Activated CD8-positive, alpha-beta T cell treated with anti-CD3 and anti-CD28 coated beads for 36 hours (primary cell): ENCODE data around the gene ZP3. TPM values are rescaled to one million over a fixed set of nuclear protein-coding genes. Genes with fewer than 3 reads are reported as not detected.
"Not testable (repeated sequence)": the region's sequence is repeated elsewhere in the genome, so short reads cannot be mapped to it uniquely, and the experiment has no call there.

Experiments used
- ATAC-seq: fragments of 200-7000 bp; cut with Tn5 transposase; one replicate; pipeline ENCODE4 v1.10.0; 2021; ENCODE audit warnings: mild to moderate bottlenecking, moderate library complexity
- CTCF ChIA-PET: fragments of 350-600 bp; sonication (Branson Sonifier 250); formaldehyde crosslinking; loops from one replicate; lab custom pipeline; 2021; ENCODE audit warnings: antibody characterized with exemption; lab: Charles Lee
- POLR2A ChIA-PET: fragments of 350-600 bp; sonication (Branson Sonifier 250); formaldehyde crosslinking; loops from one replicate; lab custom pipeline; 2021; ENCODE audit warnings: antibody characterized with exemption; lab: Charles Lee
- DNase-seq: peaks from one replicate; pipeline ENCODE4 v3.0.0-alpha.2; 2020
- H3K27ac Mint-ChIP-seq: one replicate; pipeline ENCODE4 v1.8.0; 2021; ENCODE audit warnings: mild to moderate bottlenecking, mixed read lengths
- H3K27me3 Mint-ChIP-seq: one replicate; pipeline ENCODE4 v1.8.0; 2021; ENCODE audit warnings: mixed read lengths
- H3K36me3 Mint-ChIP-seq: one replicate; pipeline ENCODE4 v1.8.0; 2021; ENCODE audit warnings: low read depth, mixed read lengths
- H3K4me1 Mint-ChIP-seq: one replicate; pipeline ENCODE4 v1.8.0; 2021; ENCODE audit warnings: low read depth, mixed read lengths
- H3K4me3 Mint-ChIP-seq: one replicate; pipeline ENCODE4 v1.8.0; 2021; ENCODE audit warnings: mild to moderate bottlenecking, moderate library complexity, mixed read lengths
- H3K9me3 Mint-ChIP-seq: one replicate; pipeline ENCODE4 v1.8.0; 2021; ENCODE audit warnings: mixed read lengths
- CTCF ChIP-seq: fragments of 200-600 bp; IDR thresholded peaks from one replicate; pipeline ENCODE4 v1.8.0; 2022; ENCODE audit warnings: antibody characterized with exemption, mild to moderate bottlenecking
- intact Hi-C: fragments of 100-400 bp; cut with micrococcal nuclease; formaldehyde crosslinking; loops from one replicate; pipeline ENCODE4 v1.10.0; 2022
- total RNA-seq, 2 experiments: library from RNA; stranded (reverse); gene quantifications; one replicate each; pipeline ENCODE4 v1.2.3, GENCODE V29; 2021

Gene ZP3
- total RNA-seq, 2 experiments from 2014 or later, result 12.2 to 13.4 TPM

GRCh38 chr7:76423666-76424412, 911 bp upstream of the ZP3 start:
- POLR2A ChIA-PET, result interaction anchor here (0.8 to 1.1 kb wide), 2 partner anchors 12 to 60 kb away, joined by 3 read pairs; no protein-coding TSS in a partner anchor
- H3K4me1 Mint-ChIP-seq, result no peaks in the 10 kb centered on the region
- no peak overlapping the region for H3K4me3 Mint-ChIP-seq
- CTCF ChIA-PET, result no interaction called here
- no peak for TF ChIP-seq CTCF
- no peak for ATAC-seq
- H3K9me3 Mint-ChIP-seq, result no peaks in the 10 kb centered on the region
- intact Hi-C loops, result no loop called here
- H3K27me3 Mint-ChIP-seq, result peaks cover 1% of the 10 kb centered on the region
- H3K36me3 Mint-ChIP-seq, result no peaks in the 10 kb centered on the region
- no peak for DNase-seq
- no peak overlapping the region for H3K27ac Mint-ChIP-seq

- ChIA-PET POLR2A (no interaction called here), CTCF (no interaction called here)
- H3K27me3 Mint-ChIP-seq, result peaks cover 1% of the 10 kb centered on the region
- H3K4me1 Mint-ChIP-seq, result peaks cover 2% of the 10 kb centered on the region
- no peak for TF ChIP-seq CTCF
- ATAC-seq (no peak), DNase-seq (no peak)
- H3K9me3 Mint-ChIP-seq, result no peaks in the 10 kb centered on the region
- no peak overlapping the region for H3K4me3 Mint-ChIP-seq
- H3K36me3 Mint-ChIP-seq, result no peaks in the 10 kb centered on the region
- H3K27ac Mint-ChIP-seq, result no peak overlapping the region
- intact Hi-C loops, result no loop called here
Measured at GRCh38 chr7:76425156-76425555, 406 bp downstream of the ZP3 start.

GRCh38 chr7:76425558-76425957, 808 bp downstream of the ZP3 start:
- CTCF ChIA-PET, H3K4me3 Mint-ChIP-seq, POLR2A ChIA-PET, DNase-seq, H3K36me3 Mint-ChIP-seq, H3K4me1 Mint-ChIP-seq, intact Hi-C loops, ATAC-seq, H3K9me3 Mint-ChIP-seq, H3K27ac Mint-ChIP-seq, H3K27me3 Mint-ChIP-seq: not testable (repeated sequence)

GRCh38 chr7:76426246-76426645, 1.5 kb downstream of the ZP3 start:
- no peak for TF ChIP-seq CTCF
- no peaks in the 10 kb centered on the region for H3K9me3 Mint-ChIP-seq
- H3K27ac Mint-ChIP-seq, result no peak overlapping the region
- H3K36me3 Mint-ChIP-seq, result no peaks in the 10 kb centered on the region
- H3K4me3 Mint-ChIP-seq, result no peak overlapping the region
- ATAC-seq (no peak), DNase-seq (no peak)
- peaks cover 1% of the 10 kb centered on the region for H3K27me3 Mint-ChIP-seq
- POLR2A ChIA-PET, result no interaction called here
- CTCF ChIA-PET, result no interaction called here
- peaks cover 2% of the 10 kb centered on the region for H3K4me1 Mint-ChIP-seq
- intact Hi-C loops, result no loop called here

GRCh38 chr7:76427635-76428034, 2.9 kb downstream of the ZP3 start:
- intact Hi-C loops, result no loop called here
- no peaks in the 10 kb centered on the region for H3K36me3 Mint-ChIP-seq
- DNase-seq (no peak), ATAC-seq (no peak)
- H3K27ac Mint-ChIP-seq, result no peak overlapping the region
- ChIA-PET POLR2A (interaction anchor here (0.6 kb wide), 1 partner anchor 11 kb away, joined by 3 read pairs; no protein-coding TSS in a partner anchor), CTCF (no interaction called here)
- peaks cover 2% of the 10 kb centered on the region for H3K4me1 Mint-ChIP-seq
- no peaks in the 10 kb centered on the region for H3K9me3 Mint-ChIP-seq
- no peak overlapping the region for H3K4me3 Mint-ChIP-seq
- peaks cover 1% of the 10 kb centered on the region for H3K27me3 Mint-ChIP-seq
- no peak for TF ChIP-seq CTCF
